ENCODE results near the gene SUN3. TPM values are rescaled to one million over a fixed set of nuclear protein-coding genes. Genes with fewer than 3 reads are reported as not detected.

The SUN3 gene
- total and polyA plus RNA-seq, 2 of the 4 experiments (the other 2 are of a cell fraction): not detected

- in situ Hi-C loops (cut with MboI; ENCODE audit: low sequenced_read_pairs): no loop called here
- Histone ChIP-seq H3K36me3 (ENCODE audit: control insufficient read depth, insufficient read depth, low read length) (no peaks in the 10 kb centered on the region), H3K14ac (replicated peaks; ENCODE audit: low read depth, low read length) (no peak overlapping the region), H3K4me1 (ENCODE audit: control insufficient read depth, insufficient read depth, low read length) (peaks cover 6% of the 10 kb centered on the region), H3K9me3 (ENCODE audit: control insufficient read depth, insufficient read depth, low read length) (no peaks in the 10 kb centered on the region), H4K5ac (ENCODE audit: low read depth, low read length) (no peak overlapping the region), H3K9me1 (ENCODE audit: insufficient read depth, low read length) (peaks cover 4% of the 10 kb centered on the region; the same call in 1 of the 2 replicates), H3K9ac (ENCODE audit: low read depth, low read length) (no peak overlapping the region), H3K79me1 (ENCODE audit: low read depth in 1 of 2, low read length in 2 of 2) (no peaks in the 10 kb centered on the region), H3K23ac (ENCODE audit: low read depth, low read length) (no peak overlapping the region), H3K4ac (ENCODE audit: low read depth, low read length) (no peak overlapping the region), H3K27me3 (ENCODE audit: control insufficient read depth, insufficient read depth, low read length) (peaks cover 15% of the 10 kb centered on the region), H3K27ac (ENCODE audit: insufficient read depth, low read length) (no peak overlapping the region), H4K20me1 (ENCODE audit: insufficient read depth, low read length) (no peaks in the 10 kb centered on the region), H2AK5ac (ENCODE audit: low read depth, low read length) (no peak overlapping the region), H3K18ac (ENCODE audit: low read depth, low read length) (no peak overlapping the region), H3K4me2 (ENCODE audit: low read depth, low read length) (no peak overlapping the region), H2AK9ac (replicated peaks; ENCODE audit: low read depth, low read length, poor library complexity) (no peak overlapping the region), H2BK15ac (ENCODE audit: low read depth, low read length) (no peak overlapping the region), H2BK120ac (ENCODE audit: low read depth, low read length) (no peak overlapping the region; the same call in 1 of the 2 replicates), H2BK20ac (ENCODE audit: low read depth, low read length) (no peak overlapping the region), H4K91ac (ENCODE audit: insufficient read depth, low read depth, low read length) (no peak overlapping the region), H4K8ac (ENCODE audit: low read depth in 2 of 2, low read length in 2 of 2) (no peak overlapping the region), H3K56ac (ENCODE audit: extremely low read depth, insufficient read depth, low read length) (no peak overlapping the region), H2BK5ac (ENCODE audit: low read depth, low read length, poor library complexity, severe bottlenecking) (no peak overlapping the region), H3K4me3 (ENCODE audit: insufficient read depth, low read depth, low read length) (no peak overlapping the region), H2AFZ (replicated peaks; ENCODE audit: low read length, poor library complexity) (no peak overlapping the region)
- TF ChIP-seq CTCF (conservative IDR thresholded peaks at IDR 0.05; ENCODE audit: low read depth, low read length): no peak
- TF ChIP-seq CHD1 (IDR thresholded peaks at IDR 0.05; ENCODE audit: low read depth, low read length): no peak
- TF ChIP-seq USF2 (IDR thresholded peaks at IDR 0.05; ENCODE audit: low read depth, low read length): no peak
- TF ChIP-seq POLR2A (IDR thresholded peaks at IDR 0.05; ENCODE audit: low read depth, low read length): no peak
- no peak for TF ChIP-seq FOS (IDR thresholded peaks at IDR 0.05; ENCODE audit: low read depth, low read length)
- TF ChIP-seq RAD21 (IDR thresholded peaks at IDR 0.05; ENCODE audit: low read length): no peak
- no peak for TF ChIP-seq MAFK (IDR thresholded peaks at IDR 0.05; ENCODE audit: low read depth, low read length)
- TF ChIP-seq RFX5 (IDR thresholded peaks at IDR 0.05; ENCODE audit: low read depth, low read length): no peak
- TF ChIP-seq BHLHE40 (IDR thresholded peaks at IDR 0.05; ENCODE audit: low read depth, low read length): no peak
- TF ChIP-seq CEBPB (IDR thresholded peaks at IDR 0.05; ENCODE audit: low read depth, low read length): no peak
- TF ChIP-seq RCOR1 (IDR thresholded peaks at IDR 0.05; ENCODE audit: insufficient replicate concordance, low read length): no peak
- TF ChIP-seq MXI1 (IDR thresholded peaks at IDR 0.05; ENCODE audit: borderline replicate concordance, low read depth, low read length): no peak
- no peak for TF ChIP-seq MAZ (IDR thresholded peaks at IDR 0.05; ENCODE audit: borderline replicate concordance, low read depth, low read length)
- intact Hi-C loops (cut with micrococcal nuclease): no loop called here
- dilution Hi-C loops (cut with HindIII; ENCODE audit: low sequenced_read_pairs, unreplicated experiment): no loop called here
- BruUV-seq (replicated peaks): no TSS peak
- DNase-seq: no peak
- WGBS, 2 experiments (ENCODE audit: extremely low coverage in 2 of 2, insufficient read length in 1 of 2): 93% methylated on average over 3 of the region's 4 CpGs; no CpG with 5 or more reads in 1 of the 2 experiments
- ChIA-PET POLR2A (ENCODE audit: unreplicated experiment) (no interaction called here), CTCF (no interaction called here)
- ATAC-seq (ENCODE audit: low read depth): no peak
Measured at GRCh38 chr7:48009954-48010353, 19.0 kb downstream of the SUN3 start.
